Vagina (tissue), 2 donors: ENCODE results near the gene SERGEF. TPM values are rescaled to one million over a fixed set of nuclear protein-coding genes. Genes with fewer than 3 reads are reported as not detected.

Source experiments
- DNase-seq, 2 donors: peaks; one replicate each; pipeline ENCODE4 v3.0.0-alpha.2; 2017; ENCODE audit errors: extremely low spot score in 2 of 2
- H3K27ac ChIP-seq: fragments of 200-600 bp; sonication (generic); one replicate; pipeline ENCODE4 v1.5.1; 2019
- H3K27me3 ChIP-seq: fragments of 200-600 bp; sonication (generic); one replicate; pipeline ENCODE4 v1.5.1; 2019
- H3K36me3 ChIP-seq, 2 donors: fragments of 200-600 bp; sonication (generic); one replicate each; pipeline ENCODE4 v1.5.1; 2017 to 2019
- H3K4me1 ChIP-seq: fragments of 200-600 bp; sonication (generic); one replicate; pipeline ENCODE4 v1.5.1; 2019
- H3K4me3 ChIP-seq, 2 donors: fragments of 200-600 bp; sonication (generic); 1 replicate in 1 of 2; 2 replicates in 1 of 2; pipeline ENCODE4 v1.5.1; 2016 to 2019
- H3K9me3 ChIP-seq: fragments of 200-600 bp; sonication (generic); one replicate; pipeline ENCODE4 v1.5.1; 2019
- POLR2A ChIP-seq, 2 donors: fragments of 450-650 bp; IDR thresholded peaks; one replicate each; pipeline ENCODE4 v1.6.1; 2017; ENCODE audit warnings: antibody characterized with exemption in 2 of 2, mild to moderate bottlenecking in 2 of 2, moderate library complexity in 2 of 2
- POLR2AphosphoS5 ChIP-seq, 2 donors: sonication (generic); formaldehyde crosslinking; IDR thresholded peaks; one replicate each; pipeline ENCODE4 v1.9.0; 2017; ENCODE audit warnings: antibody characterized with exemption in 2 of 2, mild to moderate bottlenecking in 2 of 2, low read depth in 1 of 2; ENCODE audit not compliant: insufficient read depth in 1 of 2
- intact Hi-C: fragments of 100-400 bp; cut with DNase I; formaldehyde crosslinking; loops from one replicate; pipeline ENCODE4 v1.15.1; 2023
- total RNA-seq: library from RNA; depleted of rRNA; stranded (reverse); fragments of >200 nt; gene quantifications from one replicate; pipeline ENCODE4 v1.2.3, GENCODE V29; 2016
- TF ChIP-seq, protein P1 (sequence below), 3 experiments: fragments of 450-650 bp in 2 of 3; fragments of 200-600 bp in 1 of 3; sonication (generic) in 1 of 3; IDR thresholded peaks; one replicate each; pipeline ENCODE4 v1.5.1; 2017 to 2019; ENCODE audit warnings: antibody characterized with exemption in 3 of 3, mild to moderate bottlenecking in 2 of 3, moderate library complexity in 2 of 3

The SERGEF gene
- total RNA-seq, 1 donor from 2014 or later, result 30.7 TPM

DNA sequence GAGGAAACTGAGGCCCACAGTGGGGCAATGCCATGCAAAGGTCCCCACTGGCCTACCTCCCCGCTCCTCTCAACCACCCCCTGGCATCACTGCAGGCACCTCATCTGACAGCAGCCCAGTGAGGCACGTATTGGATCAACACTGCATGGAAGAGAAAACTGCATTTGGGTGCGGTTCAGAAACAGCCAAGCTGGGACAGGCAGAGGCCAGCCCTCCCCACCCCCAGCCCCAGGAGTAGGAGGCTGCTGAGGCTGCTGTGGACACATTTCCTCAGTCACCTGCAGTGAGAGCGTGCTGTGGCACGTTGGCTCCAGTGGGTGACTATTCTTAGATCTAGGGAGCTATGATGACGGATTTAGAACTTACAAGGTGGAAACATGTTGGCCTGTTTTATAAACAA is 214.6 kb downstream of the SERGEF start:
- no peak for DNase-seq
- no peaks in the 10 kb centered on the region for H3K9me3 ChIP-seq
- no peaks in the 10 kb centered on the region for H3K27me3 ChIP-seq
- no peaks in the 10 kb centered on the region for H3K4me1 ChIP-seq
- H3K27ac ChIP-seq, result no peak overlapping the region
- H3K4me3 ChIP-seq, result no peak overlapping the region
- TF ChIP-seq, protein P1, sequence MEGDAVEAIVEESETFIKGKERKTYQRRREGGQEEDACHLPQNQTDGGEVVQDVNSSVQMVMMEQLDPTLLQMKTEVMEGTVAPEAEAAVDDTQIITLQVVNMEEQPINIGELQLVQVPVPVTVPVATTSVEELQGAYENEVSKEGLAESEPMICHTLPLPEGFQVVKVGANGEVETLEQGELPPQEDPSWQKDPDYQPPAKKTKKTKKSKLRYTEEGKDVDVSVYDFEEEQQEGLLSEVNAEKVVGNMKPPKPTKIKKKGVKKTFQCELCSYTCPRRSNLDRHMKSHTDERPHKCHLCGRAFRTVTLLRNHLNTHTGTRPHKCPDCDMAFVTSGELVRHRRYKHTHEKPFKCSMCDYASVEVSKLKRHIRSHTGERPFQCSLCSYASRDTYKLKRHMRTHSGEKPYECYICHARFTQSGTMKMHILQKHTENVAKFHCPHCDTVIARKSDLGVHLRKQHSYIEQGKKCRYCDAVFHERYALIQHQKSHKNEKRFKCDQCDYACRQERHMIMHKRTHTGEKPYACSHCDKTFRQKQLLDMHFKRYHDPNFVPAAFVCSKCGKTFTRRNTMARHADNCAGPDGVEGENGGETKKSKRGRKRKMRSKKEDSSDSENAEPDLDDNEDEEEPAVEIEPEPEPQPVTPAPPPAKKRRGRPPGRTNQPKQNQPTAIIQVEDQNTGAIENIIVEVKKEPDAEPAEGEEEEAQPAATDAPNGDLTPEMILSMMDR (IDR thresholded peaks at IDR 0.05), result no peak
- TF ChIP-seq POLR2AphosphoS5 (IDR thresholded peaks at IDR 0.05; ENCODE audit: insufficient read depth in 1 of 2, low read depth in 1 of 2) (no peak), POLR2A (IDR thresholded peaks at IDR 0.05) (no peak)
- intact Hi-C loops, result no loop called here
- H3K36me3 ChIP-seq, result no peaks in the 10 kb centered on the region

DNA sequence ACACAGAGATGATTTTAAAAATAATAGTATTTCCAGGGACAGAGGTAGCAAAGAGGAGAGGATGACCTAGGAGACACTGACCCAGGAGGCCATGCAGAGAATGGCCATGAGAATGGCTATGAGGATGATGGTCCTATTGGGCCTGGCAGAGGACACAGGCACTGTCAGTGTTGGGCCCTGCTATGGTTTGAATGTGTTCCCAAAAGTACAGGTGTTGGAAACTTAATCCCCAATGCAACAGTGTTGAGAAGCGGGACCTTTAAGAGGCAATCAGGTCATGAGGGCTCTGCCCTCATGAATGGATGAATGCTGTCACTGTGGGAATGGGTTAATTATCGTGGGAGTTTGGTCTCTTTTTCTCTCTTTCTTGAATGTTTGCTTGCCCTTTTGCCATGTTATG is 216.7 kb downstream of the SERGEF start:
- intact Hi-C loops, result no loop called here
- TF ChIP-seq POLR2AphosphoS5 (IDR thresholded peaks at IDR 0.05; ENCODE audit: insufficient read depth in 1 of 2, low read depth in 1 of 2) (no peak), POLR2A (IDR thresholded peaks at IDR 0.05) (no peak)
- TF ChIP-seq, protein P1 (IDR thresholded peaks at IDR 0.05), result no peak
- no peak overlapping the region for H3K27ac ChIP-seq
- no peaks in the 10 kb centered on the region for H3K9me3 ChIP-seq
- no peaks in the 10 kb centered on the region for H3K27me3 ChIP-seq
- H3K36me3 ChIP-seq, result no peaks in the 10 kb centered on the region
- H3K4me3 ChIP-seq, result no peak overlapping the region
- no peak for DNase-seq
- H3K4me1 ChIP-seq, result no peaks in the 10 kb centered on the region

- no peak for DNase-seq
- no peaks in the 10 kb centered on the region for H3K9me3 ChIP-seq
- TF ChIP-seq, protein P1 (IDR thresholded peaks at IDR 0.05), result no peak
- no peak for TF ChIP-seq POLR2A (IDR thresholded peaks at IDR 0.05)
- TF ChIP-seq POLR2AphosphoS5 (IDR thresholded peaks at IDR 0.05; ENCODE audit: insufficient read depth in 1 of 2, low read depth in 1 of 2), result no peak
- no peak overlapping the region for H3K27ac ChIP-seq
- intact Hi-C loops, result no loop called here
- H3K4me3 ChIP-seq, result no peak overlapping the region
- H3K36me3 ChIP-seq, result no peaks in the 10 kb centered on the region
- no peaks in the 10 kb centered on the region for H3K4me1 ChIP-seq
- H3K27me3 ChIP-seq, result no peaks in the 10 kb centered on the region
Measured at GRCh38 chr11:17794981-17795380, 217.9 kb downstream of the SERGEF start.

DNA sequence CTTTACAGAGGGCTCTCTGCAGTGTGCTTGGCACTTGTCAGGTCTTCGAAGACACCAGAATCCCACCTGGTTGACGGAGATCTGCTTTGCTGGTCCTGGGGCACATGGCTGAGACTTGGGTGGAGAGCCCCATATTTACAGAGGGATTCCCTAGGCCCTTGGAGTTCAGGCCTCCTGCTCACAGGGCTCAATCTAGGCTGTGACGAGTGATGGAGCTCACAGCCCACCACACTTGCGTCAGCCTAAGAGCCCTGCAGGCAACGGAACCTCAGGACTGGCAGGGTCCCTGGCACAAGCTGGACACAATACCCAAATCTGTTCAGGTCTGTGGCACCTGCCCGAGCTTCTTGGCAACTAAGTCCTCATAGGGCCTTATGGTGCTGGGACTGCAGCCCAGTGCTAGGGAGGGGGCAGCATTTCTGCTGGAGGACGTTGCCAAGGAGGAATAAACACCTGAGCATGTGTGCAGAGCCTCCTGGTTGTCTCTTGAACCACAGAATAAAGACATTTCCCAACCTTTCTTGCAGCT is 219.1 kb downstream of the SERGEF start:
- TF ChIP-seq, protein P1 (IDR thresholded peaks at IDR 0.05), result no peak
- TF ChIP-seq POLR2AphosphoS5 (IDR thresholded peaks at IDR 0.05; ENCODE audit: insufficient read depth in 1 of 2, low read depth in 1 of 2), result no peak
- no peak for TF ChIP-seq POLR2A (IDR thresholded peaks at IDR 0.05)
- intact Hi-C loops, result no loop called here
- Histone ChIP-seq H3K36me3 (no peaks in the 10 kb centered on the region), H3K4me1 (no peaks in the 10 kb centered on the region), H3K27me3 (no peaks in the 10 kb centered on the region), H3K4me3 (no peak overlapping the region), H3K9me3 (no peaks in the 10 kb centered on the region), H3K27ac (no peak overlapping the region)
- no peak for DNase-seq

- intact Hi-C loops, result no loop called here
- Histone ChIP-seq H3K27ac (no peak overlapping the region), H3K9me3 (no peaks in the 10 kb centered on the region), H3K4me1 (no peaks in the 10 kb centered on the region), H3K4me3 (no peak overlapping the region), H3K36me3 (no peaks in the 10 kb centered on the region), H3K27me3 (no peaks in the 10 kb centered on the region)
- TF ChIP-seq POLR2A (IDR thresholded peaks at IDR 0.05), result no peak
- no peak for TF ChIP-seq POLR2AphosphoS5 (IDR thresholded peaks at IDR 0.05; ENCODE audit: insufficient read depth in 1 of 2, low read depth in 1 of 2)
- TF ChIP-seq, protein P1 (IDR thresholded peaks at IDR 0.05), result no peak
- no peak for DNase-seq
Measured at GRCh38 chr11:17792161-17792560, 220.7 kb downstream of the SERGEF start.
